Endothelial cell of umbilical vein (primary cell): ENCODE data around the gene MOB3A. TPM values are rescaled to one million over a fixed set of nuclear protein-coding genes. Genes with fewer than 3 reads are reported as not detected.

Experiments used
- BruUV-seq: library from RNA; stranded (reverse); fragments of 400-500 nt; replicated peaks from 2 replicates; lab custom pipeline; 2021; lab: Mats Ljungman, UMichigan
- CTCF ChIA-PET: fragments of 300-600, 350-600 bp; sonication (Branson Sonifier 250); formaldehyde crosslinking; loops from one replicate; lab custom pipeline; 2021; ENCODE audit warnings: antibody characterized with exemption, inconsistent platforms; lab: Charles Lee
- POLR2A ChIA-PET: fragments of 300-600, 350-600 bp; sonication (Branson Sonifier 250); formaldehyde crosslinking; loops from one replicate; lab custom pipeline; 2021; ENCODE audit warnings: antibody characterized with exemption, inconsistent platforms; lab: Charles Lee
- DNase-seq: peaks from one replicate; pipeline ENCODE4 v3.0.0-alpha.2; 2011; ENCODE audit warnings: low read depth, low spot score
- FAIRE-seq: peaks from 2 replicates; lab custom pipeline; 2011; peaks lifted over from hg19 to GRCh38; lab: Jason Lieb, UNC
- H2AFZ ChIP-seq: 2 replicates; pipeline ENCODE4 v1.6.0; 2012; ENCODE audit warnings: low read depth, low read length, control low read depth, inconsistent platforms
- H3K27ac ChIP-seq: 2 replicates; pipeline ENCODE4 v1.5.1; 2011; ENCODE audit warnings: low read depth, mild to moderate bottlenecking, control low read depth, low read length, moderate library complexity; ENCODE audit not compliant: insufficient read depth
- H3K27me3 ChIP-seq, 2 experiments: 2 replicates each; pipeline versions ENCODE4 v1.6.0 to v1.6.1; 2011; ENCODE audit warnings: low read length in 2 of 2, mixed read lengths in 1 of 2; ENCODE audit not compliant: control insufficient read depth in 2 of 2, insufficient read depth in 2 of 2
- H3K36me3 ChIP-seq, 2 experiments: 2 replicates in 1 of 2; 3 replicates in 1 of 2; pipeline ENCODE4 v1.5.1; 2011; ENCODE audit warnings: low read length in 2 of 2, mild to moderate bottlenecking in 1 of 2, moderate library complexity in 1 of 2; ENCODE audit not compliant: control insufficient read depth in 2 of 2, insufficient read depth in 2 of 2; ENCODE audit errors: extremely low read depth in 1 of 2
- H3K4me1 ChIP-seq: 3 replicates; pipeline ENCODE4 v1.5.1; 2011; ENCODE audit warnings: mild to moderate bottlenecking, low read length; ENCODE audit not compliant: control insufficient read depth, insufficient read depth; ENCODE audit errors: extremely low read depth
- H3K4me2 ChIP-seq: 2 replicates; pipeline ENCODE4 v1.6.1; 2011; ENCODE audit warnings: low read length, control low read depth, mixed read lengths; ENCODE audit not compliant: insufficient read depth
- H3K4me3 ChIP-seq, 3 experiments: fragments of 200-600 bp in 1 of 3; sonication (generic), shearing (Covaris generic) in 1 of 3; replicated peaks in 1 of 3; 2 replicates each; pipeline ENCODE4 v1.5.1; 2011 to 2016; ENCODE audit warnings: control low read depth in 3 of 3, low read length in 3 of 3, mild to moderate bottlenecking in 2 of 3, inconsistent platforms in 1 of 3, low read depth in 1 of 3, moderate library complexity in 1 of 3; ENCODE audit not compliant: insufficient read depth in 1 of 3
- H3K79me2 ChIP-seq: 2 replicates; pipeline ENCODE4 v1.6.0; 2012; ENCODE audit warnings: low read length, inconsistent platforms; ENCODE audit not compliant: control insufficient read depth, insufficient read depth
- H3K9ac ChIP-seq: replicated peaks from 2 replicates; pipeline ENCODE3; 2011; ENCODE audit warnings: low read length, control low read depth; ENCODE audit not compliant: insufficient read depth; ENCODE audit errors: extremely low read depth
- H3K9me1 ChIP-seq: replicated peaks from 3 replicates; pipeline ENCODE4 v1.6.0; 2011; ENCODE audit warnings: mild to moderate bottlenecking, low read length; ENCODE audit not compliant: control insufficient read depth, insufficient read depth; ENCODE audit errors: extremely low read depth
- H3K9me3 ChIP-seq: replicated peaks from 2 replicates; pipeline ENCODE4 v1.5.1; 2012; ENCODE audit warnings: low read length, inconsistent platforms; ENCODE audit not compliant: control insufficient read depth, insufficient read depth
- H4K20me1 ChIP-seq: replicated peaks from 2 replicates; pipeline ENCODE3; 2011; ENCODE audit warnings: mild to moderate bottlenecking, low read length; ENCODE audit not compliant: control insufficient read depth, insufficient read depth; ENCODE audit errors: extremely low read depth
- EZH2 ChIP-seq: IDR thresholded peaks from 2 replicates; pipeline ENCODE4 v1.6.1; 2012; ENCODE audit warnings: borderline replicate concordance, low read depth, mild to moderate bottlenecking, moderate library complexity, low read length, inconsistent platforms; ENCODE audit not compliant: severe bottlenecking
- FOS ChIP-seq: IDR thresholded peaks from 2 replicates; pipeline ENCODE4 v1.6.1; 2011; ENCODE audit warnings: mild to moderate bottlenecking, low read length, moderate library complexity, borderline replicate concordance; ENCODE audit not compliant: insufficient read depth
- GATA2 ChIP-seq: IDR thresholded peaks from 2 replicates; pipeline ENCODE4 v1.7.0; 2011; ENCODE audit warnings: low read depth, mild to moderate bottlenecking, moderate library complexity, mixed read lengths, low read length; ENCODE audit not compliant: insufficient read length, insufficient read depth
- JUN ChIP-seq: IDR thresholded peaks from 2 replicates; pipeline ENCODE4 v1.6.1; 2011; ENCODE audit warnings: borderline replicate concordance, low read depth; ENCODE audit not compliant: insufficient read length, insufficient read depth
- MYC ChIP-seq: IDR thresholded peaks from one replicate; pipeline ENCODE4 v1.6.1; 2011; ENCODE audit warnings: mild to moderate bottlenecking, low read depth, low read length
- POLR2A ChIP-seq: IDR thresholded peaks from 2 replicates; pipeline ENCODE4 v1.6.1; 2012; ENCODE audit warnings: low read depth, mild to moderate bottlenecking, control low read depth, low read length
- POLR2AphosphoS5 ChIP-seq: IDR thresholded peaks from 2 replicates; pipeline ENCODE4 v1.6.1; 2012; ENCODE audit warnings: low read depth, mild to moderate bottlenecking, control low read depth, low read length, moderate library complexity; ENCODE audit not compliant: insufficient read depth
- dilution Hi-C: fragments of 300-500 bp; cut with MboI; formaldehyde crosslinking; loops from one replicate; pipeline ENCODE4 v1.15.0; 2019; ENCODE audit warnings: low sequenced_read_pairs; ENCODE audit not compliant: extremely low pct_ligation_motif_present
- intact Hi-C: fragments of 100-400 bp; cut with micrococcal nuclease; formaldehyde crosslinking; loops from one replicate; pipeline ENCODE4 v1.10.0; 2022
- polyA plus RNA-seq, 4 experiments: library from polyadenylated mRNA; depleted of rRNA in 3 of 4; stranded (reverse) in 3 of 4; unstranded in 1 of 4; fragments of >200 nt; gene quantifications; 2 replicates each; pipeline versions ENCODE4 v1.2.1 to v1.2.3, GENCODE V29; 2011 to 2012; ENCODE audit warnings: missing spikeins in 1 of 4
- total RNA-seq: library from RNA; stranded (reverse); gene quantifications from 2 replicates; pipeline ENCODE4 v1.2.3, GENCODE V29; 2021
- TF ChIP-seq, protein P1 (sequence below): IDR thresholded peaks from 2 replicates; pipeline ENCODE4 v1.6.1; 2011; ENCODE audit not compliant: insufficient read depth, insufficient read length
- TF ChIP-seq, protein P2 (sequence below), 2 donors: IDR thresholded peaks; 1 replicate in 1 of 2; 2 replicates in 1 of 2; pipeline ENCODE4 v1.5.1; 2011; ENCODE audit warnings: low read length in 2 of 2, mild to moderate bottlenecking in 2 of 2, moderate library complexity in 2 of 2, control low read depth in 1 of 2, inconsistent platforms in 1 of 2, low read depth in 1 of 2; ENCODE audit not compliant: insufficient read depth in 1 of 2; ENCODE audit errors: extremely low read depth in 1 of 2

MOB3A gene
- total and polyA plus RNA-seq, 2 donors (not counting 3 experiments of a cell fraction or from before 2014, with no cell fraction given): 46.5 to 59.7 TPM

DNA sequence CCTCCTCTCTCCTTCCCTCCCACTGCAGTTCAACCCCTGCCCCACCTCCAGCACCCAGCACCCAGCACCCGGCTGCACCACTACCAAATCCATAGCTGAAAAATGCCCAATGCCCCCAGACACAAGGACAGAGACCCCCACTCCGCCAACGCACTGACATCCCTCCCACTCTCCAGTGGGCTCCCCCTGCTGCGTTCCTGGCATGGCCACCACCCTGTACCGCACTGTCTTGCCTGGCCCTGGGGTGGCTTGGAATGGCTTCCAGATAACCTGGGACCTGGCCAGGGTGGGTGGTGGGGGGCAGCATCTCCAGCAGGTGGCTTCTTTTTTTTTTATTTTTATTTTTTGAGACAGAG, 39.3 kb downstream of the MOB3A start:
- Histone ChIP-seq H3K4me1 (peaks cover 23% of the 10 kb centered on the region), H3K27ac (no peak overlapping the region)

More for the DNA sequence above, 39.3 kb downstream of the MOB3A start:
- dilution Hi-C loops: no loop called here
- H3K4me2 ChIP-seq: no peak overlapping the region
- H4K20me1 ChIP-seq: no peaks in the 10 kb centered on the region
- DNase-seq (no peak), FAIRE-seq (no peak)
- H3K79me2 ChIP-seq: no peaks in the 10 kb centered on the region
- no peak overlapping the region for H2AFZ ChIP-seq
- ChIA-PET POLR2A (no interaction called here), CTCF (interaction anchor here (1.2 kb wide), 1 partner anchor 13 kb away, joined by 6 read pairs; no protein-coding TSS in a partner anchor)
- H3K4me3 ChIP-seq: no peak overlapping the region
- TF ChIP-seq POLR2AphosphoS5 (no peak), EZH2 (no peak), JUN (no peak), MYC (no peak), FOS (no peak), POLR2A (no peak), GATA2 (no peak)
- TF ChIP-seq, protein P1, sequence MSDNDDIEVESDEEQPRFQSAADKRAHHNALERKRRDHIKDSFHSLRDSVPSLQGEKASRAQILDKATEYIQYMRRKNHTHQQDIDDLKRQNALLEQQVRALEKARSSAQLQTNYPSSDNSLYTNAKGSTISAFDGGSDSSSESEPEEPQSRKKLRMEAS: no peak
- TF ChIP-seq, protein P2, sequence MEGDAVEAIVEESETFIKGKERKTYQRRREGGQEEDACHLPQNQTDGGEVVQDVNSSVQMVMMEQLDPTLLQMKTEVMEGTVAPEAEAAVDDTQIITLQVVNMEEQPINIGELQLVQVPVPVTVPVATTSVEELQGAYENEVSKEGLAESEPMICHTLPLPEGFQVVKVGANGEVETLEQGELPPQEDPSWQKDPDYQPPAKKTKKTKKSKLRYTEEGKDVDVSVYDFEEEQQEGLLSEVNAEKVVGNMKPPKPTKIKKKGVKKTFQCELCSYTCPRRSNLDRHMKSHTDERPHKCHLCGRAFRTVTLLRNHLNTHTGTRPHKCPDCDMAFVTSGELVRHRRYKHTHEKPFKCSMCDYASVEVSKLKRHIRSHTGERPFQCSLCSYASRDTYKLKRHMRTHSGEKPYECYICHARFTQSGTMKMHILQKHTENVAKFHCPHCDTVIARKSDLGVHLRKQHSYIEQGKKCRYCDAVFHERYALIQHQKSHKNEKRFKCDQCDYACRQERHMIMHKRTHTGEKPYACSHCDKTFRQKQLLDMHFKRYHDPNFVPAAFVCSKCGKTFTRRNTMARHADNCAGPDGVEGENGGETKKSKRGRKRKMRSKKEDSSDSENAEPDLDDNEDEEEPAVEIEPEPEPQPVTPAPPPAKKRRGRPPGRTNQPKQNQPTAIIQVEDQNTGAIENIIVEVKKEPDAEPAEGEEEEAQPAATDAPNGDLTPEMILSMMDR (IDR thresholded peaks at IDR 0.05; ENCODE audit: extremely low read depth in 1 of 2, insufficient read depth in 1 of 2, low read depth in 1 of 2, low read length in 2 of 2): no peak
- H3K9me3 ChIP-seq: no peaks in the 10 kb centered on the region
- BruUV-seq: no TSS peak
- intact Hi-C loops: no loop called here
- H3K36me3 ChIP-seq: no peaks in the 10 kb centered on the region
- no peak overlapping the region for H3K9ac ChIP-seq
- no peaks in the 10 kb centered on the region for H3K9me1 ChIP-seq
- H3K27me3 ChIP-seq: no peaks in the 10 kb centered on the region
